Liver (tissue), 9 donors: Measurements from ENCODE around the gene A1CF. TPM values are rescaled to one million over a fixed set of nuclear protein-coding genes. Genes with fewer than 3 reads are reported as not detected.

Experiments
- DNase-seq: peaks from one replicate; pipeline ENCODE4 v3.0.0-alpha.2; 2017; ENCODE audit warnings: low spot score
- H3K27ac ChIP-seq, 2 donors: one replicate each; pipeline ENCODE4 v1.7.0; 2013; ENCODE audit warnings: inconsistent platforms in 2 of 2, low read length in 2 of 2, control low read depth in 1 of 2, low read depth in 1 of 2, mild to moderate bottlenecking in 1 of 2
- H3K27me3 ChIP-seq, 4 donors: one replicate each; pipeline versions ENCODE4 v1.6.1 to v1.7.0; 2013; ENCODE audit warnings: low read length in 3 of 4, inconsistent platforms in 1 of 4, mild to moderate bottlenecking in 1 of 4, moderate library complexity in 1 of 4; ENCODE audit not compliant: control insufficient read depth in 4 of 4, insufficient read depth in 4 of 4
- H3K36me3 ChIP-seq, 4 donors: one replicate each; pipeline versions ENCODE4 v1.6.1 to v1.7.0; 2013; ENCODE audit warnings: low read length in 3 of 4, mild to moderate bottlenecking in 3 of 4, low read depth in 1 of 4, moderate library complexity in 1 of 4; ENCODE audit not compliant: control insufficient read depth in 4 of 4, insufficient read depth in 3 of 4
- H3K4me1 ChIP-seq, 4 donors: one replicate each; pipeline versions ENCODE4 v1.6.1 to v1.7.0; 2013; ENCODE audit warnings: low read length in 3 of 4, mild to moderate bottlenecking in 3 of 4, moderate library complexity in 1 of 4; ENCODE audit not compliant: control insufficient read depth in 4 of 4, insufficient read depth in 4 of 4
- H3K4me3 ChIP-seq, 3 donors: one replicate each; pipeline versions ENCODE4 v1.6.1 to v1.7.0; 2013; ENCODE audit warnings: low read length in 3 of 3, control low read depth in 1 of 3, low read depth in 1 of 3, mild to moderate bottlenecking in 1 of 3
- H3K9ac ChIP-seq, 2 donors: one replicate each; pipeline ENCODE4 v1.7.0; 2013; ENCODE audit warnings: low read length in 2 of 2, mild to moderate bottlenecking in 2 of 2, moderate library complexity in 2 of 2, control low read depth in 1 of 2, low read depth in 1 of 2
- H3K9me3 ChIP-seq, 4 donors: one replicate each; pipeline versions ENCODE4 v1.6.1 to v1.7.0; 2013; ENCODE audit warnings: low read length in 3 of 4; ENCODE audit not compliant: control insufficient read depth in 4 of 4
- EGR1 ChIP-seq, 2 donors: IDR thresholded peaks; 2 replicates each; pipeline ENCODE4 v1.6.1; 2016 to 2018; ENCODE audit warnings: antibody characterized with exemption in 2 of 2, low read depth in 2 of 2
- FOXA1 ChIP-seq: IDR thresholded peaks from 2 replicates; pipeline ENCODE4 v1.6.1; 2016; ENCODE audit warnings: antibody characterized with exemption
- FOXA2 ChIP-seq: IDR thresholded peaks from 2 replicates; pipeline ENCODE4 v1.6.1; 2016; ENCODE audit warnings: antibody characterized with exemption
- GABPA ChIP-seq, 2 donors: IDR thresholded peaks in 1 of 2; conservative IDR thresholded peaks in 1 of 2; 2 replicates each; pipeline ENCODE4 v1.6.1; 2016; ENCODE audit warnings: antibody characterized with exemption in 2 of 2, mild to moderate bottlenecking in 1 of 2, moderate library complexity in 1 of 2
- HNF4A ChIP-seq, 2 donors: conservative IDR thresholded peaks; 2 replicates each; pipeline ENCODE4 v1.6.1; 2016; ENCODE audit warnings: antibody characterized with exemption in 2 of 2, mild to moderate bottlenecking in 2 of 2
- JUND ChIP-seq, 2 donors: IDR thresholded peaks; 2 replicates each; pipeline ENCODE4 v1.6.1; 2016; ENCODE audit warnings: antibody characterized with exemption in 2 of 2
- NR2F2 ChIP-seq: IDR thresholded peaks from 2 replicates; pipeline ENCODE4 v1.6.1; 2016; ENCODE audit warnings: antibody characterized with exemption
- RAD21 ChIP-seq, 2 donors: IDR thresholded peaks; 2 replicates each; pipeline ENCODE4 v1.6.1; 2016; ENCODE audit warnings: antibody characterized with exemption in 2 of 2, mild to moderate bottlenecking in 2 of 2
- RXRA ChIP-seq, 2 donors: IDR thresholded peaks; 2 replicates each; pipeline ENCODE4 v1.6.1; 2017 to 2018; ENCODE audit warnings: antibody characterized with exemption in 2 of 2, mild to moderate bottlenecking in 1 of 2
- SP1 ChIP-seq: IDR thresholded peaks from 2 replicates; pipeline ENCODE4 v1.6.1; 2018; ENCODE audit warnings: antibody characterized with exemption, mild to moderate bottlenecking
- TAF1 ChIP-seq: conservative IDR thresholded peaks from 2 replicates; pipeline ENCODE4 v1.6.1; 2016; ENCODE audit warnings: antibody characterized with exemption, mild to moderate bottlenecking
- YY1 ChIP-seq: IDR thresholded peaks from 2 replicates; pipeline ENCODE4 v1.6.1; 2016; ENCODE audit warnings: antibody characterized with exemption, mild to moderate bottlenecking
- WGBS: extraction: QIAGEN DNeasy Blood & Tissue Kit; methylation state at CpG from one replicate; pipeline ENCODE4 v1.1.7; 2013; 5-methylcytosine and 5-hydroxymethylcytosine counted together
- polyA plus RNA-seq, 2 donors: library from polyadenylated mRNA; stranded (reverse) in 1 of 2; unstranded in 1 of 2; fragments of 200-250 nt in 1 of 2; fragments of >200 nt in 1 of 2; fragmentation: Nextera tagmentation in 1 of 2; extraction: Ambion mirVana in 1 of 2; gene quantifications; one replicate each; pipeline versions ENCODE4 v1.2.1 to v1.2.3, GENCODE V29; 2013 to 2015
- total RNA-seq, 2 donors: library from RNA; depleted of rRNA; stranded (reverse); fragments of >200 nt; gene quantifications; one replicate each; pipeline ENCODE4 v1.2.3, GENCODE V29; 2014
- TF ChIP-seq, protein P1 (sequence below): fragments of 150-350 bp; IDR thresholded peaks from 2 replicates; pipeline ENCODE4 v1.5.1; 2017; ENCODE audit warnings: improper control_type of control experiment, low read depth, low read length; ENCODE audit not compliant: missing input control
- TF ChIP-seq, protein P2 (sequence below): IDR thresholded peaks from 2 replicates; pipeline ENCODE4 v1.6.1; 2016; ENCODE audit warnings: antibody characterized with exemption
- TF ChIP-seq, protein P3 (sequence below): IDR thresholded peaks from 2 replicates; pipeline ENCODE4 v1.6.1; 2016; ENCODE audit warnings: antibody characterized with exemption
- TF ChIP-seq, protein P4 (sequence below): IDR thresholded peaks from 2 replicates; pipeline ENCODE4 v1.6.1; 2016; ENCODE audit warnings: antibody characterized with exemption
- TF ChIP-seq, protein P5 (sequence below): IDR thresholded peaks from 2 replicates; pipeline ENCODE4 v1.6.1; 2016; ENCODE audit warnings: antibody characterized with exemption, mild to moderate bottlenecking
- donor health status: healthy.
- donor health status: healthy.
- donor health status: healthy.
- donor health status: healthy.
- donor health status: healthy.

A1CF gene
- total and polyA plus RNA-seq, 4 donors = 31.8 to 198 (median 111) TPM

DNA sequence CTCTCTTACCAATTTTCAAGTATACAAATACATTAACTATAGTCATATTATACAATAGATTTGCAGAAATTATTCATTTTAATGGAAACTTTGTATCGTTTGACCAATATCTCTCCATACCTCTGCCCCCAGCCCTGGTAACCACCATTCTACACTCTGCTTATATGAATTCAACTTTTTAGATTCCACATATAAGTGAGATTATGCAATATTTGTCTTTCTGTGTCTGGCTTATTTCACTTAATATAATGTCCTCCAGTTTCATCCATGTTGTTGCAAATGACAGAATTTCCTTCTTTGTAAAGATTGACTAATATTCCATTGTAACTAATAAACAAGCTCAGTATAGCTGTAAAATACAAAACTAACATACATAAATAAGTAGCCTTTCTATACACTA, 55.4 kb downstream of the A1CF start:
- DNase-seq = no peak
- no peak for TF ChIP-seq YY1
- Histone ChIP-seq H3K27ac (no peak overlapping the region), H3K4me1 (peaks cover 1 to 41% (median 30%) of the 10 kb centered on the region in 4 donors), H3K9ac (no peak overlapping the region), H3K4me3 (no peak overlapping the region), H3K9me3 (no peaks in the 10 kb centered on the region), H3K27me3 (no peaks in the 10 kb centered on the region), H3K36me3 (peaks cover 0 to 26% (median 14%) of the 10 kb centered on the region in 4 donors)
- 95% methylated on average over 1 of the region's 1 CpG for WGBS

DNA sequence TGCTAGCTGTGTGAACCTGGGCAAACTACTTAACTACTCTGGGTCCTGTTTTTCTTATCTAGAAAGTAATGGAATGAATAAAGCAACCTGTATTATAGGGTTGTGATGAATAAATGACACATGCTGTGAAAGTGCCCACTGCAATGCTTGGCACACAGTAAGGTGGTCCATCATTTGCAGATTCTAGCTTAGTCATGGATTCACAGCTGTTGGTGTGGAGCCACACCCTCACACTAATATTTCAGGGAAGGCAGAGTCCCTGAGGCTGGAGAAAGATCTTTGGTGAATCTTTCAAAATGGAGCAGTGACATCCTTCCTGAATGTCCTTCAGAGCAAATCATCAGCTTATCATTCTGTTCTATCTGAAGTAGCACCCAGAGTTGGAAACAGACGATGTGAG, 60.6 kb downstream of the A1CF start:
- peaks cover 4 to 61% (median 36%) of the 10 kb centered on the region in 4 donors for H3K36me3 ChIP-seq
- H3K9me3 ChIP-seq = no peaks in the 10 kb centered on the region
- 78% methylated on average over 1 of the region's 1 CpG for WGBS
- no peak overlapping the region for H3K9ac ChIP-seq
- no peaks in the 10 kb centered on the region for H3K27me3 ChIP-seq
- TF ChIP-seq SP1 = no peak
- TF ChIP-seq, protein P1, sequence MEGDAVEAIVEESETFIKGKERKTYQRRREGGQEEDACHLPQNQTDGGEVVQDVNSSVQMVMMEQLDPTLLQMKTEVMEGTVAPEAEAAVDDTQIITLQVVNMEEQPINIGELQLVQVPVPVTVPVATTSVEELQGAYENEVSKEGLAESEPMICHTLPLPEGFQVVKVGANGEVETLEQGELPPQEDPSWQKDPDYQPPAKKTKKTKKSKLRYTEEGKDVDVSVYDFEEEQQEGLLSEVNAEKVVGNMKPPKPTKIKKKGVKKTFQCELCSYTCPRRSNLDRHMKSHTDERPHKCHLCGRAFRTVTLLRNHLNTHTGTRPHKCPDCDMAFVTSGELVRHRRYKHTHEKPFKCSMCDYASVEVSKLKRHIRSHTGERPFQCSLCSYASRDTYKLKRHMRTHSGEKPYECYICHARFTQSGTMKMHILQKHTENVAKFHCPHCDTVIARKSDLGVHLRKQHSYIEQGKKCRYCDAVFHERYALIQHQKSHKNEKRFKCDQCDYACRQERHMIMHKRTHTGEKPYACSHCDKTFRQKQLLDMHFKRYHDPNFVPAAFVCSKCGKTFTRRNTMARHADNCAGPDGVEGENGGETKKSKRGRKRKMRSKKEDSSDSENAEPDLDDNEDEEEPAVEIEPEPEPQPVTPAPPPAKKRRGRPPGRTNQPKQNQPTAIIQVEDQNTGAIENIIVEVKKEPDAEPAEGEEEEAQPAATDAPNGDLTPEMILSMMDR = no peak
- TF ChIP-seq EGR1 (IDR thresholded peaks at IDR 0.05; ENCODE audit: low read depth in 2 of 2) = no peak
- TF ChIP-seq FOXA2 = no peak
- no peak for TF ChIP-seq HNF4A (conservative IDR thresholded peaks at IDR 0.05)
- TF ChIP-seq GABPA (IDR thresholded peaks at IDR 0.05 in 1 of 2, conservative IDR thresholded peaks at IDR 0.05 in 1 of 2) = no peak
- TF ChIP-seq, protein P2, sequence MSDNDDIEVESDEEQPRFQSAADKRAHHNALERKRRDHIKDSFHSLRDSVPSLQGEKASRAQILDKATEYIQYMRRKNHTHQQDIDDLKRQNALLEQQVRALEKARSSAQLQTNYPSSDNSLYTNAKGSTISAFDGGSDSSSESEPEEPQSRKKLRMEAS = no peak
- TF ChIP-seq NR2F2 = no peak
- TF ChIP-seq, protein P3, sequence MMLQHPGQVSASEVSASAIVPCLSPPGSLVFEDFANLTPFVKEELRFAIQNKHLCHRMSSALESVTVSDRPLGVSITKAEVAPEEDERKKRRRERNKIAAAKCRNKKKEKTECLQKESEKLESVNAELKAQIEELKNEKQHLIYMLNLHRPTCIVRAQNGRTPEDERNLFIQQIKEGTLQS = no peak
- no peak for TF ChIP-seq TAF1
- TF ChIP-seq, protein P4, sequence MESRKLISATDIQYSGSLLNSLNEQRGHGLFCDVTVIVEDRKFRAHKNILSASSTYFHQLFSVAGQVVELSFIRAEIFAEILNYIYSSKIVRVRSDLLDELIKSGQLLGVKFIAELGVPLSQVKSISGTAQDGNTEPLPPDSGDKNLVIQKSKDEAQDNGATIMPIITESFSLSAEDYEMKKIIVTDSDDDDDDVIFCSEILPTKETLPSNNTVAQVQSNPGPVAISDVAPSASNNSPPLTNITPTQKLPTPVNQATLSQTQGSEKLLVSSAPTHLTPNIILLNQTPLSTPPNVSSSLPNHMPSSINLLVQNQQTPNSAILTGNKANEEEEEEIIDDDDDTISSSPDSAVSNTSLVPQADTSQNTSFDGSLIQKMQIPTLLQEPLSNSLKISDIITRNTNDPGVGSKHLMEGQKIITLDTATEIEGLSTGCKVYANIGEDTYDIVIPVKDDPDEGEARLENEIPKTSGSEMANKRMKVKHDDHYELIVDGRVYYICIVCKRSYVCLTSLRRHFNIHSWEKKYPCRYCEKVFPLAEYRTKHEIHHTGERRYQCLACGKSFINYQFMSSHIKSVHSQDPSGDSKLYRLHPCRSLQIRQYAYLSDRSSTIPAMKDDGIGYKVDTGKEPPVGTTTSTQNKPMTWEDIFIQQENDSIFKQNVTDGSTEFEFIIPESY = no peak
- no peak for TF ChIP-seq YY1
- TF ChIP-seq FOXA1 = no peak
- no peak for TF ChIP-seq RXRA (IDR thresholded peaks at IDR 0.05)
- no peak for DNase-seq
- no peak overlapping the region for H3K27ac ChIP-seq
- peaks cover 0 to 19% (median 3%) of the 10 kb centered on the region in 4 donors for H3K4me1 ChIP-seq
- H3K4me3 ChIP-seq = no peak overlapping the region

DNA sequence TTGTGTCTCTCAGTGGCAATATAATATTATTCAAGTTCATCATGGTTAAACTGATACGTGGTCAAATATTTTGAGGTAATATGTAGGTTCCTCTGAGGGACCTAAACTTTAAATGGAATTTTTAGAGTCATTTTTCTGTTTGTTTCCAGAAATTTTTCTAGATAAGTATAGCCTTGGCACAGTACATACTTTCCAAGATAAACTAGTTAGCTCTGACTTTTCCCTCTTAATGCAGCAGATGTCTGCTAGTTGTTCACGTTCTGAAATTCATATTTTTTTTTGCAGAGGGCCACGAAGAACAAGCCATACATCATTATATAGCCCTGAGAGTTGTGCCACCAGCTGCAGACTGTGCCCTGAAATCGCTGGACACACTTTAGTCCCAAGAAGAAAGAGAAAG, 61.6 kb downstream of the A1CF start:
- 70% methylated on average over 4 of the region's 4 CpGs for WGBS
- no peak overlapping the region for H3K4me3 ChIP-seq
- DNase-seq = no peak
- peaks cover 4 to 61% (median 41%) of the 10 kb centered on the region in 4 donors for H3K36me3 ChIP-seq
- H3K27me3 ChIP-seq = no peaks in the 10 kb centered on the region
- peaks cover 0 to 19% (median 3%) of the 10 kb centered on the region in 4 donors for H3K4me1 ChIP-seq
- H3K27ac ChIP-seq = no peak overlapping the region
- no peaks in the 10 kb centered on the region for H3K9me3 ChIP-seq
- H3K9ac ChIP-seq = no peak overlapping the region
- TF ChIP-seq JUND (IDR thresholded peaks at IDR 0.05) = no peak
- no peak for TF ChIP-seq RXRA (IDR thresholded peaks at IDR 0.05)
- TF ChIP-seq NR2F2 = no peak
- no peak for TF ChIP-seq TAF1
- TF ChIP-seq RAD21 (IDR thresholded peaks at IDR 0.05) = no peak
- TF ChIP-seq, protein P3 = no peak
- no peak for TF ChIP-seq SP1
- no peak for TF ChIP-seq FOXA1
- TF ChIP-seq, protein P5, sequence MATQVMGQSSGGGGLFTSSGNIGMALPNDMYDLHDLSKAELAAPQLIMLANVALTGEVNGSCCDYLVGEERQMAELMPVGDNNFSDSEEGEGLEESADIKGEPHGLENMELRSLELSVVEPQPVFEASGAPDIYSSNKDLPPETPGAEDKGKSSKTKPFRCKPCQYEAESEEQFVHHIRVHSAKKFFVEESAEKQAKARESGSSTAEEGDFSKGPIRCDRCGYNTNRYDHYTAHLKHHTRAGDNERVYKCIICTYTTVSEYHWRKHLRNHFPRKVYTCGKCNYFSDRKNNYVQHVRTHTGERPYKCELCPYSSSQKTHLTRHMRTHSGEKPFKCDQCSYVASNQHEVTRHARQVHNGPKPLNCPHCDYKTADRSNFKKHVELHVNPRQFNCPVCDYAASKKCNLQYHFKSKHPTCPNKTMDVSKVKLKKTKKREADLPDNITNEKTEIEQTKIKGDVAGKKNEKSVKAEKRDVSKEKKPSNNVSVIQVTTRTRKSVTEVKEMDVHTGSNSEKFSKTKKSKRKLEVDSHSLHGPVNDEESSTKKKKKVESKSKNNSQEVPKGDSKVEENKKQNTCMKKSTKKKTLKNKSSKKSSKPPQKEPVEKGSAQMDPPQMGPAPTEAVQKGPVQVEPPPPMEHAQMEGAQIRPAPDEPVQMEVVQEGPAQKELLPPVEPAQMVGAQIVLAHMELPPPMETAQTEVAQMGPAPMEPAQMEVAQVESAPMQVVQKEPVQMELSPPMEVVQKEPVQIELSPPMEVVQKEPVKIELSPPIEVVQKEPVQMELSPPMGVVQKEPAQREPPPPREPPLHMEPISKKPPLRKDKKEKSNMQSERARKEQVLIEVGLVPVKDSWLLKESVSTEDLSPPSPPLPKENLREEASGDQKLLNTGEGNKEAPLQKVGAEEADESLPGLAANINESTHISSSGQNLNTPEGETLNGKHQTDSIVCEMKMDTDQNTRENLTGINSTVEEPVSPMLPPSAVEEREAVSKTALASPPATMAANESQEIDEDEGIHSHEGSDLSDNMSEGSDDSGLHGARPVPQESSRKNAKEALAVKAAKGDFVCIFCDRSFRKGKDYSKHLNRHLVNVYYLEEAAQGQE = no peak
- TF ChIP-seq FOXA2 = no peak
- TF ChIP-seq YY1 = no peak
- no peak for TF ChIP-seq HNF4A (conservative IDR thresholded peaks at IDR 0.05)
- TF ChIP-seq GABPA (IDR thresholded peaks at IDR 0.05 in 1 of 2, conservative IDR thresholded peaks at IDR 0.05 in 1 of 2) = no peak
- TF ChIP-seq, protein P1 = no peak
